DMS114 treated with DMSO at 0.1 percent for 48 hours (cell line): ENCODE results near the gene MEGF11.

Experiments
- DNase-seq: peaks from one replicate; lab custom pipeline; 2025; ENCODE audit not compliant: unreplicated experiment; lab: John Stamatoyannopoulos, UW

MEGF11 gene

DNA sequence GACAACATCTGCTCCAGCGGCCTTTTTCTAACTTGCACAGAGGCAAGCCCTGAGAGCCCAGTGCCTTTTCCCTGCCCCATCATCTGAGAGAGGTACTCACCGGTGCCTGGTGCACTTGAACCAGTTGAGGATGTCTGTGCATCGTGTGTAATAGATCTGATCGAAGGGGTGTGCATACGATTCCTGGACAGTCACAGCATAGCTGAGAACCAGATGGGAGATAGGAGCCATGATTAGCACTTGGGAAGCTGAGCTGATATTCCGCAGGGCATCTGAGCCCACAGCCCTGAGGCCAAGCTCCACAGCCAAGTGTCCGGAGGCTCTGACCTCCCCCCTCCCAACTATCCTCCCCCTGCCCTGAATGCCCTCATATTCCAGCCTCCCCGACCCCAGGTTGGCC lies 129.8 kb downstream of the MEGF11 start:
- DNase-seq = no peak

- no peak for DNase-seq
Observed at GRCh38 chr15:66120422-66120821, 133.1 kb downstream of the MEGF11 start.

DNA sequence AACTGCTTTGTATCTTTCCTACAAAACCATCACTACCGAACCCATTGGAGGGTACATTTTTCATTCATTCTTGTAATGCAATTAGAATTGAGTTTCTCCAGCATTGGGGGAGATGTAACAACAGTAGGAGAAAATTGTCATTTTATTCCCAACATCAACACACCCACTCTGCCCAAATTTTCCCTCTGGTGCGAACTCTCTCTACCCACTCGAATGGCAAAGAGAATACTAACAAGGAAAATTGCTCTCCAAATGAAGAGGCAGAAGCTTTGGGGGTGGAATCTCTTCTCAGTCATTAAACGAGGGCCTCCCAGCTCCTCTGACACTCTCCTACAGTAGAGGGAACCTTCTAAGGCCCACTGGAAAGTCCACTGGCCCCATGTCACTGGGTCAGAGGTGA lies 135.7 kb downstream of the MEGF11 start:
- DNase-seq = no peak

- DNase-seq = no peak
Observed at GRCh38 chr15:66115568-66116206, 137.9 kb downstream of the MEGF11 start.

GRCh38 chr15:66114863-66115425 lies 138.6 kb downstream of the MEGF11 start:
- DNase-seq = no peak

DNA sequence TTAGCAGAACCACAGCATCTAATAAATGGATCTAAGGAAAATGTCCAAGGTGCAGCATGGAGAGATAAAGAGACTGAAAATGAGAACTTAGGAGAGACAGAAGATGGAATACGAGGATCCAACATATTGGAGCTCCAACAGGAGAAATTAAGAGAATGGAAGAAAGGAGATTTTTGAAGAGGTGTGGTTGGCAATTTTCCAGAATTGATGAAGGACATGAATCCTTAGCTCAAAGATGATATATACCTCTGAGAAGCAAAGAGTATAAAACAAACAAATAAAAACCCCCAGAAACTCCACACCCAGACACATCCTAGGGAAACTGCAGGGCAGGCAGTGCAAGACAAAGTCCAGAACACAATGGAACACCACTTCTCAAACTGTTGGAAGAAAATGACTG lies 141.2 kb downstream of the MEGF11 start:
- no peak for DNase-seq

DNA sequence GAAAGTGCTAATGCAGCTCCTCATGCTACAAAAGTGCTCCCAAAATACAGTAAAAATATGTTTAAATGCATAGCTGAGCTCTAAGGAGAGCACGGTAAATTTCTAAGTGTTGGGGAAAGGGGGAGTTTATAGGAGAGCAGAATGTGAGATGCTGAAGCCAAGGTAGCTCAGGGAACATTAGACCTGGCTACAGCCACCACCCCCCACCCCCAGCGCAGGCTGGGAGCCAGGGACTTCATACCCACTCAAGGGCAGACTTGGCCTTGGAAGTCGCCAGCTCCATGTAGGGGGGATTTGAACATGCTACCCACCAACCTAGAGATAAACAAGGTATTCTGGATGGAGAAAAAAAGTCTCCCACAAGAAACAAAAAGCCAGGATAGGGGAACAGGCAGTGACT lies 142.2 kb downstream of the MEGF11 start:
- no peak for DNase-seq

DNA sequence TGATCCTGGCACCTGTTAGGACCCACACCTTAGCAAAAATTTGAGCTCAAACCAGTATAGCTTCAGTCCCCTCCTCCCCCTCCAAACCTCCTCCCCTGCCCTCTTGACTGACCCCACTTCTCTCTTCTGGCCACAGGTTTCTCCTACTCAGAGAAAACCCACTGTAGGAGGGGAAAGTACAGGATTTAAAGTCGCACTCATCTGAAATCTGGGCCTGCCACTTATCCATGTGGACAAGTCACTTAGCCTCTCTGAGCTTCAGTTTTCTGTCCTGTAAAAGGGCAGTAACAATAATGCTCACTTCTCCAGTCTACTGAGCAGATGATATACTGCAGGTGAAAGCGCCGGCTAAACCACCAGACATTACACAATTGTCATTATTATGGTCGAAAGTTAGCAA lies 142.7 kb downstream of the MEGF11 start:
- DNase-seq = no peak

DNA sequence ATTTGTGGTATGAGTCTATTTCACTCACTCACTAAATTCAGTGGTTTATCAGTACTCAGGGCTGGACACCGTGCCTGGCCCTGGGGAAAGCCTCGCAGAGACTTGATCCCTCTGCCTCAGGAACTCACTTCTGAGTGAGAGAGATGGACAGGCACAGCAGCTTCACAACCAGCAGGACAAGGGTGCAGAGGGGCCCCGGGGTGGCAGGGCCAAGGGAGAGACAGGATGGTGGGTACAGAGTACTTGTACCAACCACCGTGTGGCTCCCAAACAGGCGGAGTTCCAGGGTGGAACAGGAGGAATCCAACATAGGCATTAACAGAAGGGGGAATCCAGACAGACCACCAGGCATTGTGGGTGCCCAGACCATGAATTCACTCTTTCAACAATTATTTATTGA lies 143.7 kb downstream of the MEGF11 start:
- no peak for DNase-seq

- DNase-seq = no peak
Observed at GRCh38 chr15:66108483-66109265, 144.9 kb downstream of the MEGF11 start.

DNA sequence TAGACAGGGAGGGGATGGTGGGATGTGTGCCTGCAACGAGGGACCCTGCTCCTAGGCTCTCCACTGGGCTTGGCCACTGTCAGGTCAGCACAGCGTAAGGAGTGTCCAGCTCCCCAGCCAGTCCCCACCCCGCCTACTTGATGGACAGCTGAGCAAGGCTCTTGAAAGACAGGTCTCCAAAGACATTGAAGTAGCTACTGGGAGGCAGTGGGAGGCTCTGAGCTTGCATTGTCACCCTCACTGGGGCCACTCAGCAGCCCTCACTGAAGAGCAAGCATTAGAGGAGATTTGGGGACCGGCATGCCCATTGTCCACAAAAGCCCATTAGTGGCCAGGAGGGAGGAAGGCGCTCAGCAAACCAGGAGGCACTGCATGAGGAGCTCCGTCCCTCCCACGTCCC lies 146.5 kb downstream of the MEGF11 start:
- no peak for DNase-seq

GRCh38 chr15:66105286-66106265 lies 148.0 kb downstream of the MEGF11 start:
- no peak for DNase-seq

DNA sequence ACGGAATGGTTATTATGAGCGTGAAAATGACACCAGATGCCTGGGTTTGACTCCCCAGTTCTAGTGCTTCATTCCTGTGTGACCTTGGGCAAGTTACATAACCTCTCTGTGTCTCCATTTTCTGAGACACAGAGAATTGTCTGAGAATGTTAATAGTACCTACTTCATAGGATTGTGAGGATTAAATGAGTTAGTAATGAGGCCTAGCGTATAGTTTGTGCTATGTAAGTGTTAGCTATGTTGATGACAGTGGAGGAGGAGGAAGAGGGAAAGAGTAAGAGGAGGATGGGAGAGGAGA lies 150.3 kb downstream of the MEGF11 start:
- no peak for DNase-seq

DNA sequence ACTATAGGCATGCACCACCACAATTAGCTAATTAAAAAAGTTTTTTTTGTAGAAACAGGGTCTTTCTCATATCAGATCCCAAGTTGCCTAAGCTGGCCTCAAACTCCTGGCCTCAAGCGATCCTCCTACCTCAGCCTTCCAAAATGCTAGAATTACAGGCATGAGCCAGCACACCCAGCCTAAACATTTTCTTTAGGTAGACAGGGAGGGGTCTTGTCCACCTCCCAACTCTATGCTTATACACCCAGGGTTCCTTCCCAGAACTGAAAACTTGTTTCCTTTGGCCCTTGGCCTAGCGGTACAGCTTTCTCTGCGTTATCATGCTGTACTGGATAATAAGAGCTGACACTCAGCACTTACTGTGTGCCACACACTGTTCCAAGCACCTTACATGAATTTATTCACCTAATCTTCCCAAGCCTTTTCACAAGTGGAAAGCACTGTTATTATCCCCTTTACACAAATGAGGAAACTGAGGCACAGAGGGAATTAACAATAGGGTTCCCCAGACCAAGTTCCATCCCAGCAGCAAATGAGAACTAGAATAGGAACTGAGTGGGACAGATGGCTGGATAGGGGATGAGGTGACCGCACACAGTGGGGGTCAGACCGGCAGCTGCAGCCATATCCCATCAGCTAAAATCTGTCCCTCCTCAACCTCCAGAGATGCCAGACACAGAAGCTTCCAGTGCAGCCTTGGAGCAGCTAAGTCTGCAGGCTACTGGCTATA lies 150.8 kb downstream of the MEGF11 start:
- no peak for DNase-seq

DNA sequence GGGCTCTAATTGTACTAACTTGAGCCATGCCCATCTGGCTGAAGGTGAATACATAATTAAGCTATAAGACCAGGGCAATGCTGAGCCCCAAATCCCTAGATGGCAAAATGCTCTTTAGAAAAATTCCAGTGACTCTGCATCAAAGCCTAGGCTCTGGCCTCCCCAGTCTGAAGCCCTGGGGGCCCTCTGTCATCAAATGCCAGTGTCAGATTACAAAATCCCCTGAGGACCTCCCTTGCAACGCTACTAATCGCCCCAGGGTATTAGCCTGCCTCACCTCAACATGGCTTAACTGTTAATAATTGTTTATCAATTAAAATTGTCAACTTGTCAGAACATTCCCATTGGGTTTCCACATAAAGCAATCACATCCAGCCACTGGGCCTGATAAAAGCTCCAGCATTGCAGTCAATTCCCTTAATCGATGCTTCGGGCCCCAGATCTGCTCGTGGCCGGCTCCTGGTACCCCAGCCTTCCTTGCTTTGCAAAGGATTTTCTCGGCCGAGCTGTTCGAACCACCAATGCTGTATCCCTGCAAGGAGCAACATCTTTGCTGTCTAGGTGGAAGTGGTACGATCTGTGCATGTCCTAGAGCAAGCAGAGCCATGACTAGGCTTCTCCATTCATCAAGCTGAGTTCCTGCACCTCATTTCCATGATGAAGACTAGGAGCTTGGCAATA lies 151.7 kb downstream of the MEGF11 start:
- no peak for DNase-seq

- DNase-seq = no peak
Observed at GRCh38 chr15:66100761-66101160, 152.8 kb downstream of the MEGF11 start.

DNA sequence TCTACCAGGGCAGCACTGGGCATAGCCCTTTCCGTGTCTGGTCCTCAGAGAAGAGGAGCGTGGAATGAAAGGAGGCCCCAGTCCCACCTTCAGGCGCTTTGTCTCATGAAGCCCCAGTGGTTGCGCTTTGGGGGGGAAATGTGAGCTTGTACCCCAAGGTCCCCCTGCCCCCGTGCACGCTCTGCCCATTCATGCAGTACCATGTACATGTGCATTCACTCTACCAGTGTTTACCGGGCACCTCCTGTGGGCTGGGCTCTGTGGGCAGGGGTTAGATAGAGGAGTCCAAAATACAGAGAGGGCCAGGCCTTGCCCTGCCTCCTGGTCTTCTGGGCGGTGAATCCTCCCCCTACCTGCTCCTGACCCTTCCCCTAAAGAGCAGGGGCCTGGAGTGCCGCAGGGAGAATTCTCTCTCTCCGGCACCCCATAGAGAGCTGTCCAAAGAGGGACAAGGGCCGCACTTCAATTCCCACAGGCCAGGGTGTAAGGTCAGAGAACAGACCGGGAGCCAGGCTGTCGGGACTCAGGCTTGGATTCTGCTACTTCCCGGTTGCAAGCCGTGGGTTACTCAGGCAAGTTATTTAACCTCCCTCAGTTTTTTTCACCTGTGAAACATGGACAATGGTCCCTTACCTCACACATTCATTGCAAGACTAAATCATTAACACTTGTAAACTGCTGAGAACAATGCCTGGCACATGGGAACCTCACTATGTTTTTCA lies 153.4 kb downstream of the MEGF11 start:
- no peak for DNase-seq

GRCh38 chr15:66098022-66098363 lies 155.6 kb downstream of the MEGF11 start:
- DNase-seq = no peak

DNA sequence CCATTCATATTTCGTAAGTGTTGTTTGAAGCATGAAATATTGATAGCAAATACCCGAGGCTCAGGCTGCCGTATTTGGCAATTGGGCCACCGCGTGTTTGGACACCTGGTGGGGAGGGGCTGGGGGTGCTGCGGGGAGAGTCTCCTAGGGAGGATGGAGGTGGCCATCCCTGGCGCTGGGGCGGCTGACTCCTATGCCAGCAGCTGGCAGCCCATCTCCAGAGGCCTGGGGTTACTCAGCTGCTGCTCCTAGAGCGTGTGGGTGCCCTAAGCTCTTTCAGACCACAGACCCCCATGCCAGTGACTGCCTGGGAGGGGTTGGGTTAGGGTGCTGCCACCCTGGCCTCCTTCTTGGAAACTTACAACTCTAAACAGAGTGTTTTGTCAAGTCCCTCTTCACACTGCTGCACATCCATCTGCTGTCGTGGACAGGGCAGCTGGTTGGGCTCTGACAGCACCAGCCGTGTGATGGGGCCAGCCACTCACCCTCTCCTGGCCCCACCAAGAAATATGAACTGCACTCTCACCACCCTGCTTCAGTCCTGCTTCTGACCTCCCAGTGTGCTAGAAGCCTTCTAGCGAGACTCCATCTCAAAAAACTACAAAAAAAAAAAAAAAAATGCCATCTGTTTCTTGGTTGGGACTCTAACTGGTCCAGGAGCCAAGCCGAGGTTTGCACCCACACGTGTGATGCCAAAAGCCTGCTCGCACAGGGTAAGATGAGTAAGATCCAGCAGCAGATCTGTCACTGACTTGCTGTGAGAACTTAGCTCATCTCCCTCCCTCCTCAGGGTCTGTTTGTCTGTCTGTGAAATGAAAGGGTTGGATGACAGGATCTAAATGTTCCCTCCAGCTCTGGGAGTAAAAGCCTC lies 156.2 kb downstream of the MEGF11 start:
- DNase-seq = no peak
